ENCODE measurements around the gene HBM.

DNA sequence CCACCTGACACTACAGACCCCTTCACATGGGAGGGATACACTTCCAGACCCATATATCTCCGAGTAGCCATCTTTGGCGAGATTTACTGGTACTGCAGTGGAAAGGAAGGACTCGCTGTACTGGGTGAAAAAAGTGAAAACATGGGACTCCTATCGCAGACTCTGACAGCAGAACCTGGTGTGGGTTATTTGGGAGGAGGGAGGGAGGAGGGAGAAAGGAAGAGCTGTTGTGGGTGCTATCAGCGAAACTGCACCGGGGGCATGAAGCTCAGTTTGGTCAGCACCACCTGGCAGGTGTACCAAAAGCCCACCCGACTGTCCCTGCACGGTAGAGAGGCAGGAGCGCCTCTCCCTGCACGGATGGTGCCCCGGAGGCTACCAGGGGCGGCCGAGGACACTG, 19.4 kb downstream of the HBM start:
- TF ChIP-seq EZH2 (IDR thresholded peaks at IDR 0.05; ENCODE audit: low read depth) = no peak
- TF ChIP-seq, protein P1, sequence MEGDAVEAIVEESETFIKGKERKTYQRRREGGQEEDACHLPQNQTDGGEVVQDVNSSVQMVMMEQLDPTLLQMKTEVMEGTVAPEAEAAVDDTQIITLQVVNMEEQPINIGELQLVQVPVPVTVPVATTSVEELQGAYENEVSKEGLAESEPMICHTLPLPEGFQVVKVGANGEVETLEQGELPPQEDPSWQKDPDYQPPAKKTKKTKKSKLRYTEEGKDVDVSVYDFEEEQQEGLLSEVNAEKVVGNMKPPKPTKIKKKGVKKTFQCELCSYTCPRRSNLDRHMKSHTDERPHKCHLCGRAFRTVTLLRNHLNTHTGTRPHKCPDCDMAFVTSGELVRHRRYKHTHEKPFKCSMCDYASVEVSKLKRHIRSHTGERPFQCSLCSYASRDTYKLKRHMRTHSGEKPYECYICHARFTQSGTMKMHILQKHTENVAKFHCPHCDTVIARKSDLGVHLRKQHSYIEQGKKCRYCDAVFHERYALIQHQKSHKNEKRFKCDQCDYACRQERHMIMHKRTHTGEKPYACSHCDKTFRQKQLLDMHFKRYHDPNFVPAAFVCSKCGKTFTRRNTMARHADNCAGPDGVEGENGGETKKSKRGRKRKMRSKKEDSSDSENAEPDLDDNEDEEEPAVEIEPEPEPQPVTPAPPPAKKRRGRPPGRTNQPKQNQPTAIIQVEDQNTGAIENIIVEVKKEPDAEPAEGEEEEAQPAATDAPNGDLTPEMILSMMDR (conservative IDR thresholded peaks at IDR 0.05) = no peak

Data from PC-9 (cell line).